HEK293T (cell line): ENCODE results near the gene CFAP100.

Experiments used
- CTCF ChIA-PET: fragments of 350-600 bp; formaldehyde crosslinking; extraction: SDS; loops from one replicate; lab custom pipeline; 2021; ENCODE audit warnings: antibody characterized with exemption, inconsistent platforms; lab: Yijun Ruan, JAX
- POLR2A ChIA-PET: fragments of 350-600 bp; formaldehyde crosslinking; extraction: SDS; loops from one replicate; lab custom pipeline; 2020; ENCODE audit warnings: antibody characterized with exemption, inconsistent platforms; lab: Yijun Ruan, JAX
- DNase-seq: peaks from one replicate; pipeline ENCODE4 v3.0.0; 2012; ENCODE audit warnings: mixed read lengths; ENCODE audit errors: extremely low spot score
- ARNT ChIP-seq: fragments of 450-650 bp; IDR thresholded peaks from 2 replicates; pipeline ENCODE4 v1.6.1; 2017; ENCODE audit warnings: mild to moderate bottlenecking
- BHLHE40 ChIP-seq: fragments of 450-650 bp; IDR thresholded peaks from 2 replicates; pipeline ENCODE4 v1.6.1; 2016; ENCODE audit warnings: mild to moderate bottlenecking, moderate library complexity, borderline replicate concordance
- CTBP1 ChIP-seq: fragments of 450-650 bp; IDR thresholded peaks from 2 replicates; pipeline ENCODE4 v1.6.1; 2016; ENCODE audit warnings: borderline replicate concordance
- ELF4 ChIP-seq: fragments of 450-650 bp; IDR thresholded peaks from 2 replicates; pipeline ENCODE4 v1.6.1; 2017; ENCODE audit warnings: antibody characterized with exemption
- FOXA1 ChIP-seq: fragments of 450-650 bp; IDR thresholded peaks from 2 replicates; pipeline ENCODE4 v1.6.1; 2016; ENCODE audit warnings: mild to moderate bottlenecking
- FOXK2 ChIP-seq: fragments of 450-650 bp; IDR thresholded peaks from 2 replicates; pipeline ENCODE4 v1.6.1; 2016; ENCODE audit warnings: mild to moderate bottlenecking
- FOXM1 ChIP-seq: fragments of 450-650 bp; IDR thresholded peaks from 2 replicates; pipeline ENCODE4 v1.6.1; 2017; ENCODE audit warnings: mild to moderate bottlenecking, borderline replicate concordance
- HDGF ChIP-seq: fragments of 450-650 bp; IDR thresholded peaks from 2 replicates; pipeline ENCODE4 v1.6.1; 2017; ENCODE audit warnings: antibody characterized with exemption, borderline replicate concordance
- L3MBTL2 ChIP-seq: fragments of 450-650 bp; conservative IDR thresholded peaks from 2 replicates; pipeline ENCODE4 v1.6.1; 2016; ENCODE audit warnings: mild to moderate bottlenecking
- LEF1 ChIP-seq: fragments of 450-650 bp; IDR thresholded peaks from 2 replicates; pipeline ENCODE4 v1.6.1; 2017; ENCODE audit warnings: mild to moderate bottlenecking, borderline replicate concordance
- NFRKB ChIP-seq: fragments of 450-650 bp; IDR thresholded peaks from 2 replicates; pipeline ENCODE4 v1.6.1; 2016; ENCODE audit warnings: mild to moderate bottlenecking, moderate library complexity
- SP1 ChIP-seq: fragments of 450-650 bp; IDR thresholded peaks from 2 replicates; pipeline ENCODE4 v1.6.1; 2017
- SUZ12 ChIP-seq: fragments of 450-650 bp; IDR thresholded peaks from 2 replicates; pipeline ENCODE4 v1.6.1; 2016; ENCODE audit warnings: mild to moderate bottlenecking
- TARDBP ChIP-seq: fragments of 450-650 bp; IDR thresholded peaks from 2 replicates; pipeline ENCODE4 v1.6.1; 2016
- ZNF384 ChIP-seq: fragments of 450-650 bp; IDR thresholded peaks from 2 replicates; pipeline ENCODE4 v1.6.1; 2016
- TF ChIP-seq, protein P1 (sequence below): fragments of 450-650 bp; IDR thresholded peaks from 2 replicates; pipeline ENCODE4 v1.6.1; 2016

The CFAP100 gene

DNA sequence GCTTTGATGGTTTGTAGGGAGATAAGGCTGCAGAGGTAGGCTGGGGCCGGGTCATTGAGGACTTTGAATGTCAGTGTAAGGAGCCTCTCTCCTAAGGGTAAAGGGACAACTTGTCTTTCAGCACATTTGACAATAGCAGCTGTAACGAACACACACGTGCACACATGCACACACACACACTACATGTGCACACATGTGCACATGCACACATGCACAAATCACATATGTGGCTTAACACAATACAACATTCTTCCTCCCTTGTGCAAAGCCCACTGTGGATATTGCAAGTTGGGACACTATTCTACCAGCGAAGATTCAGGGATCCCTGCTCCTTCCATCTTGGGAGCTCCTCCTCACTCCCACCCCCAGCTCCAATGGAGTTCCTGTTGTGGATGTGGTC, 1.1 kb upstream of the CFAP100 start:
- TF ChIP-seq CTBP1, result no peak
- no peak for TF ChIP-seq FOXM1
- no peak for TF ChIP-seq ARNT
- TF ChIP-seq, protein P1, sequence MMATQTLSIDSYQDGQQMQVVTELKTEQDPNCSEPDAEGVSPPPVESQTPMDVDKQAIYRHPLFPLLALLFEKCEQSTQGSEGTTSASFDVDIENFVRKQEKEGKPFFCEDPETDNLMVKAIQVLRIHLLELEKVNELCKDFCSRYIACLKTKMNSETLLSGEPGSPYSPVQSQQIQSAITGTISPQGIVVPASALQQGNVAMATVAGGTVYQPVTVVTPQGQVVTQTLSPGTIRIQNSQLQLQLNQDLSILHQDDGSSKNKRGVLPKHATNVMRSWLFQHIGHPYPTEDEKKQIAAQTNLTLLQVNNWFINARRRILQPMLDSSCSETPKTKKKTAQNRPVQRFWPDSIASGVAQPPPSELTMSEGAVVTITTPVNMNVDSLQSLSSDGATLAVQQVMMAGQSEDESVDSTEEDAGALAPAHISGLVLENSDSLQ, result no peak
- TF ChIP-seq SP1, result no peak
- no peak for TF ChIP-seq LEF1
- no peak for TF ChIP-seq FOXK2
- TF ChIP-seq SUZ12, result no peak
- ChIA-PET CTCF (no interaction called here), POLR2A (no interaction called here)
- DNase-seq, result no peak

GRCh38 chr3:126394977-126395321, 240 bp downstream of the CFAP100 start:
- ChIA-PET POLR2A (no interaction called here), CTCF (no interaction called here)
- no peak for DNase-seq
- TF ChIP-seq FOXM1, result no peak
- no peak for TF ChIP-seq FOXK2
- no peak for TF ChIP-seq LEF1
- no peak for TF ChIP-seq ZNF384
- no peak for TF ChIP-seq BHLHE40
- no peak for TF ChIP-seq FOXA1
- no peak for TF ChIP-seq SUZ12
- no peak for TF ChIP-seq SP1
- TF ChIP-seq NFRKB, result no peak
- TF ChIP-seq L3MBTL2, result no peak

GRCh38 chr3:126395846-126396513, 1.3 kb downstream of the CFAP100 start:
- CTCF ChIA-PET, result interaction anchor here (0.6 kb wide), 1 partner anchor 1196 kb away, joined by 6 read pairs; no protein-coding TSS in a partner anchor
- TF ChIP-seq SP1 (no peak), HDGF (no peak), NFRKB (no peak), ELF4 (no peak), CTBP1 (no peak), FOXA1 (no peak), ZNF384 (no peak), FOXK2 (no peak), TARDBP (no peak), ARNT (no peak), SUZ12 (no peak), FOXM1 (no peak), L3MBTL2 (no peak), LEF1 (no peak), BHLHE40 (no peak)
- TF ChIP-seq, protein P1, result no peak
- DNase-seq, result no peak
- POLR2A ChIA-PET, result no interaction called here

DNA sequence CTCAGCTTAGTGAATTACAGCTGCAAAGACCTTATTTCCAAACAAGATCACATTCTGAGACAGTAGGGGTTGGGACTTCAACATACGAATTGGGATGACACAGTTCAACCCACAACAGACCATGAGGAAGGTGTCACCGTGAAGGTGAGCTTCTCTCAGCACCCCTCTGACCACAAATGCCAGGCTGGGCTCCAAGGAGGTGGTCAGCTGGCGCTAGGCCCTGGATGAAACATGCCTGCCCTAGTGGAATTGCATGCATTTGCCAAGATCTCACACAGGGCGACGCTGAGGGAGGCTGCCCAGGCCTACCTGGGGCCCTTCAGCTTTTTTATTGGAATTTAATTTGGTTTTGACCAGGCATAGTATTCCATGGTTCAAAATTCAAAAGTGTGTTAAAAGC, 1.8 kb downstream of the CFAP100 start:
- DNase-seq, result no peak
- POLR2A ChIA-PET, result no interaction called here
- CTCF ChIA-PET, result interaction anchor here (0.6 kb wide), 1 partner anchor 1196 kb away, joined by 6 read pairs; no protein-coding TSS in a partner anchor
- TF ChIP-seq NFRKB (no peak), LEF1 (no peak)

DNA sequence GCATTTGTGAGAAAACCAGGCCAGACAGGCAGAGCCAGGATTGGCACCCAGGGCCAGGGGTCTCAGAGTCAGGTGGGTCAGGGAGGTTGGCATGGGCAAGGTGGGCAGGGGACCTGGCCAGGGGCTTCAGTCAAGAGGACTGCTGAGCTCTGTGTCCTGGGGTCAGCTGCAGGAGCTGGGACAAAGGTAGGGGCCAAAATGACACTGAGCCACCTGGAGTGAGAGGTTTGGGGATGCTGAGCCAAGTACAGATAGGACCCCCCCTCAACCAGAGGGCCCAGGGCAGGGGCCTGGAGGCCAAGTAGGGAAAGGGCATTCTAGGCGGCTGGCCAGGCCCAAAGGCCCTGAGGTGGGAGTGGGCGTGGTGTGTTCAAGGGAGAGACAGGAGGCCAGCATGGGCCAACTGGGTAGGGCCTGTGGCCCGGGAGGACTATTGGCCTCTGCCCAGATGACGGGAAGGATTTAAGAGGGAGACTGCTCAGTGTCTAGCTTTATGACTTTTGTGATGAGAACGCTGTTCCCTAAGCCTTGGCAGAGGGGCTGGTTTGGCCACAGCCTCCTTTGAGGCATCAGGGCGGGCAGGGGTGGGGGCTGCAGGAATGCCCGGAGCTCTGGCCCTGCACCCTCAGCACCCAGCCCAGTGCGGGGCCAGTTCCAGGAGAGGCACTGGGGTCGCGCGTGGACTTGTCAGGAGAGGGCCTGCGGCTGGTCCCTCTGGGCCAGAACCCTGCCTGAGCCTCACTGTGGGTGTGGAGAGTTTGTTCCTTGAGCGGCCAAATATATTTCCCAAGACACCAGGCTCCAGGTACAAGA, 3.1 kb downstream of the CFAP100 start:
- TF ChIP-seq SP1 (no peak), FOXK2 (no peak), LEF1 (no peak), FOXM1 (no peak), TARDBP (no peak), L3MBTL2 (no peak), ZNF384 (no peak), HDGF (no peak), BHLHE40 (no peak), ARNT (no peak), CTBP1 (no peak), SUZ12 (no peak), ELF4 (no peak), NFRKB (no peak)
- TF ChIP-seq, protein P1, result no peak
- CTCF ChIA-PET, result no interaction called here
- POLR2A ChIA-PET, result no interaction called here
- no peak for DNase-seq
